SJCRH30 (cell line): ENCODE data around the gene RAP1GAP2. TPM values are rescaled to one million over a fixed set of nuclear protein-coding genes. Genes with fewer than 3 reads are reported as not detected.
A peak's percentile ranks its signal among the peaks of the same experiment; 100 is the strongest.

ENCODE experiments used
- DNase-seq, 2 experiments: peaks; one replicate each; pipeline ENCODE4 v3.0.0-alpha.2; 2015 to 2020
- H3K27ac ChIP-seq: fragments of 250-450 bp; sonication (Bioruptor Pico); 2 replicates; pipeline ENCODE4 v1.5.1; 2020; ENCODE audit warnings: mild to moderate bottlenecking, moderate library complexity
- H3K27me3 ChIP-seq: fragments of 250-450 bp; sonication (Bioruptor Pico); 2 replicates; pipeline ENCODE4 v1.5.1; 2020; ENCODE audit warnings: mild to moderate bottlenecking, moderate library complexity
- H3K36me3 ChIP-seq: fragments of 250-450 bp; sonication (Bioruptor Pico); 2 replicates; pipeline ENCODE4 v1.5.1; 2020; ENCODE audit warnings: mild to moderate bottlenecking, moderate library complexity
- H3K4me1 ChIP-seq: fragments of 250-450 bp; sonication (Bioruptor Pico); 2 replicates; pipeline ENCODE4 v1.5.1; 2020; ENCODE audit warnings: mild to moderate bottlenecking, moderate library complexity
- H3K4me3 ChIP-seq: fragments of 250-450 bp; sonication (Bioruptor Pico); 2 replicates; pipeline ENCODE4 v1.5.1; 2020; ENCODE audit warnings: mild to moderate bottlenecking, moderate library complexity
- H3K9me3 ChIP-seq: fragments of 250-450 bp; sonication (Bioruptor Pico); replicated peaks from 2 replicates; pipeline ENCODE4 v1.5.1; 2020; ENCODE audit warnings: mild to moderate bottlenecking, moderate library complexity
- total RNA-seq: library from RNA; depleted of rRNA; stranded (reverse); fragments of >200 nt; shearing (Covaris generic); gene quantifications from 2 replicates; pipeline ENCODE4 v1.2.3, GENCODE V29; 2014

RAP1GAP2 gene
- total RNA-seq, 1 experiment from 2014 or later = 7.4 TPM

GRCh38 chr17:2798188-2798587 lies 1.9 kb downstream of the RAP1GAP2 start:
- Histone ChIP-seq H3K27me3 (no peaks in the 10 kb centered on the region), H3K27ac (no peak overlapping the region), H3K4me1 (no peaks in the 10 kb centered on the region), H3K36me3 (no peaks in the 10 kb centered on the region), H3K9me3 (no peaks in the 10 kb centered on the region), H3K4me3 (no peak overlapping the region)
- DNase-seq = no peak

- no peaks in the 10 kb centered on the region for H3K4me1 ChIP-seq
- no peaks in the 10 kb centered on the region for H3K36me3 ChIP-seq
- H3K27me3 ChIP-seq = no peaks in the 10 kb centered on the region
Measured at GRCh38 chr17:2798678-2799077, 2.4 kb downstream of the RAP1GAP2 start.

GRCh38 chr17:2799653-2800052 lies 3.4 kb downstream of the RAP1GAP2 start:
- no peaks in the 10 kb centered on the region for H3K4me1 ChIP-seq
- H3K27me3 ChIP-seq = no peaks in the 10 kb centered on the region
- H3K9me3 ChIP-seq = no peaks in the 10 kb centered on the region
- no peak for DNase-seq
- no peaks in the 10 kb centered on the region for H3K36me3 ChIP-seq
- no peak overlapping the region for H3K4me3 ChIP-seq
- H3K27ac ChIP-seq = no peak overlapping the region

More at GRCh38 chr17:2798678-2799077, 2.4 kb downstream of the RAP1GAP2 start:
- Histone ChIP-seq H3K27ac (no peak overlapping the region), H3K9me3 (no peaks in the 10 kb centered on the region), H3K4me3 (no peak overlapping the region)
- no peak for DNase-seq

- DNase-seq = no peak
- Histone ChIP-seq H3K27me3 (no peaks in the 10 kb centered on the region), H3K36me3 (no peaks in the 10 kb centered on the region), H3K4me1 (no peaks in the 10 kb centered on the region), H3K27ac (no peak overlapping the region), H3K9me3 (no peaks in the 10 kb centered on the region), H3K4me3 (no peak overlapping the region)
Measured at GRCh38 chr17:2800367-2800766, 4.1 kb downstream of the RAP1GAP2 start.

GRCh38 chr17:2801841-2802240 lies 5.6 kb downstream of the RAP1GAP2 start:
- H3K4me3 ChIP-seq = no peak overlapping the region
- no peaks in the 10 kb centered on the region for H3K27me3 ChIP-seq
- no peak overlapping the region for H3K27ac ChIP-seq
- no peaks in the 10 kb centered on the region for H3K4me1 ChIP-seq
- no peaks in the 10 kb centered on the region for H3K36me3 ChIP-seq
- DNase-seq = no peak
- H3K9me3 ChIP-seq = no peaks in the 10 kb centered on the region

- Histone ChIP-seq H3K27me3 (no peaks in the 10 kb centered on the region), H3K4me1 (no peaks in the 10 kb centered on the region), H3K27ac (no peak overlapping the region), H3K36me3 (no peaks in the 10 kb centered on the region), H3K4me3 (no peak overlapping the region), H3K9me3 (no peaks in the 10 kb centered on the region)
- DNase-seq = no peak
Measured at GRCh38 chr17:2802574-2802973, 6.3 kb downstream of the RAP1GAP2 start.

GRCh38 chr17:2803386-2803785 lies 7.1 kb downstream of the RAP1GAP2 start:
- H3K36me3 ChIP-seq = no peaks in the 10 kb centered on the region
- no peak overlapping the region for H3K27ac ChIP-seq
- no peaks in the 10 kb centered on the region for H3K9me3 ChIP-seq
- no peak for DNase-seq
- H3K27me3 ChIP-seq = no peaks in the 10 kb centered on the region
- H3K4me3 ChIP-seq = no peak overlapping the region
- no peaks in the 10 kb centered on the region for H3K4me1 ChIP-seq

GRCh38 chr17:2803971-2804370 lies 7.7 kb downstream of the RAP1GAP2 start:
- H3K4me1 ChIP-seq = no peaks in the 10 kb centered on the region
- H3K4me3 ChIP-seq = no peak overlapping the region
- no peaks in the 10 kb centered on the region for H3K27me3 ChIP-seq
- no peaks in the 10 kb centered on the region for H3K9me3 ChIP-seq
- DNase-seq = no peak
- no peak overlapping the region for H3K27ac ChIP-seq
- H3K36me3 ChIP-seq = no peaks in the 10 kb centered on the region

GRCh38 chr17:2804912-2805311 lies 8.7 kb downstream of the RAP1GAP2 start:
- Histone ChIP-seq H3K27me3 (no peaks in the 10 kb centered on the region), H3K4me3 (no peak overlapping the region), H3K4me1 (no peaks in the 10 kb centered on the region), H3K36me3 (no peaks in the 10 kb centered on the region), H3K9me3 (no peaks in the 10 kb centered on the region), H3K27ac (no peak overlapping the region)
- DNase-seq = no peak

- H3K4me3 ChIP-seq = no peak overlapping the region
- H3K27me3 ChIP-seq = no peaks in the 10 kb centered on the region
- no peaks in the 10 kb centered on the region for H3K9me3 ChIP-seq
- H3K36me3 ChIP-seq = no peaks in the 10 kb centered on the region
- H3K4me1 ChIP-seq = no peaks in the 10 kb centered on the region
- no peak for DNase-seq
- no peak overlapping the region for H3K27ac ChIP-seq
Measured at GRCh38 chr17:2805961-2806360, 9.7 kb downstream of the RAP1GAP2 start.

GRCh38 chr17:2808367-2809335 lies 12.4 kb downstream of the RAP1GAP2 start:
- H3K36me3 ChIP-seq = no peaks in the 10 kb centered on the region
- no peak for DNase-seq
- H3K27ac ChIP-seq = no peak overlapping the region
- H3K4me3 ChIP-seq = no peak overlapping the region
- H3K27me3 ChIP-seq = no peaks in the 10 kb centered on the region
- H3K9me3 ChIP-seq = no peaks in the 10 kb centered on the region
- no peaks in the 10 kb centered on the region for H3K4me1 ChIP-seq

GRCh38 chr17:2809337-2809736 lies 13.1 kb downstream of the RAP1GAP2 start:
- DNase-seq = no peak

GRCh38 chr17:2814049-2814448 lies 17.8 kb downstream of the RAP1GAP2 start:
- Histone ChIP-seq H3K9me3 (no peaks in the 10 kb centered on the region), H3K4me1 (no peaks in the 10 kb centered on the region), H3K27me3 (no peaks in the 10 kb centered on the region), H3K36me3 (no peaks in the 10 kb centered on the region), H3K4me3 (no peak overlapping the region), H3K27ac (no peak overlapping the region)
- no peak for DNase-seq

More at GRCh38 chr17:2809337-2809736, 13.1 kb downstream of the RAP1GAP2 start:
- Histone ChIP-seq H3K27me3 (no peaks in the 10 kb centered on the region), H3K4me1 (no peaks in the 10 kb centered on the region), H3K36me3 (no peaks in the 10 kb centered on the region), H3K9me3 (no peaks in the 10 kb centered on the region), H3K4me3 (no peak overlapping the region), H3K27ac (no peak overlapping the region)

- no peaks in the 10 kb centered on the region for H3K27me3 ChIP-seq
- DNase-seq = peak; percentile 10 to 11
- no peaks in the 10 kb centered on the region for H3K36me3 ChIP-seq
- no peaks in the 10 kb centered on the region for H3K4me1 ChIP-seq
- no peak overlapping the region for H3K4me3 ChIP-seq
- no peak overlapping the region for H3K27ac ChIP-seq
- no peaks in the 10 kb centered on the region for H3K9me3 ChIP-seq
Measured at GRCh38 chr17:2814481-2815341, 18.5 kb downstream of the RAP1GAP2 start.

GRCh38 chr17:2815781-2816185 lies 19.5 kb downstream of the RAP1GAP2 start:
- no peaks in the 10 kb centered on the region for H3K9me3 ChIP-seq
- DNase-seq = no peak
- no peak overlapping the region for H3K4me3 ChIP-seq

More at GRCh38 chr17:2815781-2816185, 19.5 kb downstream of the RAP1GAP2 start:
- Histone ChIP-seq H3K4me1 (no peaks in the 10 kb centered on the region), H3K36me3 (no peaks in the 10 kb centered on the region), H3K27me3 (no peaks in the 10 kb centered on the region), H3K27ac (no peak overlapping the region)
